ENCODE results near the gene LRRC40.

DNA sequence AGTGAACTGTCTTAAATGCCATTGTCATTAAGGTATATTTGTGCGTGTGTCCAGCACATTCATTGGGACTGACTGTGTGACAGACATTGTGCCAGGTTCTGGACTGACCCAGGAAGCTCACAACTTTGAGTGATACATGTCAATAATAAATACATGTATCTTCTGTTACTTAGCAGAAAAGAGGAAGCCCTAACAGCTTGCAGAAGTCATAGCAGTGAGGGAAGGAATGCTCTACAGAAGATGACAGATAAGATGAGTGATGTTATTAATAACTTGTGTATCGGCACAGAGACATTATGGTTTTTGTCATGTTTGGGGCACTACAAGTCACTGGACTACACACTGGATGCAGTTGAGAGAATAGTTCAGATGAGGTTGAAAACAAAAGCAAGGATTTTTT is 14.6 kb upstream of the LRRC40 start:
- TF ChIP-seq, protein P1, sequence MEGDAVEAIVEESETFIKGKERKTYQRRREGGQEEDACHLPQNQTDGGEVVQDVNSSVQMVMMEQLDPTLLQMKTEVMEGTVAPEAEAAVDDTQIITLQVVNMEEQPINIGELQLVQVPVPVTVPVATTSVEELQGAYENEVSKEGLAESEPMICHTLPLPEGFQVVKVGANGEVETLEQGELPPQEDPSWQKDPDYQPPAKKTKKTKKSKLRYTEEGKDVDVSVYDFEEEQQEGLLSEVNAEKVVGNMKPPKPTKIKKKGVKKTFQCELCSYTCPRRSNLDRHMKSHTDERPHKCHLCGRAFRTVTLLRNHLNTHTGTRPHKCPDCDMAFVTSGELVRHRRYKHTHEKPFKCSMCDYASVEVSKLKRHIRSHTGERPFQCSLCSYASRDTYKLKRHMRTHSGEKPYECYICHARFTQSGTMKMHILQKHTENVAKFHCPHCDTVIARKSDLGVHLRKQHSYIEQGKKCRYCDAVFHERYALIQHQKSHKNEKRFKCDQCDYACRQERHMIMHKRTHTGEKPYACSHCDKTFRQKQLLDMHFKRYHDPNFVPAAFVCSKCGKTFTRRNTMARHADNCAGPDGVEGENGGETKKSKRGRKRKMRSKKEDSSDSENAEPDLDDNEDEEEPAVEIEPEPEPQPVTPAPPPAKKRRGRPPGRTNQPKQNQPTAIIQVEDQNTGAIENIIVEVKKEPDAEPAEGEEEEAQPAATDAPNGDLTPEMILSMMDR (IDR thresholded peaks at IDR 0.05): no peak
- no peak for TF ChIP-seq POLR2A (IDR thresholded peaks at IDR 0.05)

Measured in testis (tissue), 2 donors.